Stromal cell of bone marrow (primary cell): ENCODE data around the gene EFNA3.

Source experiments
- DNase-seq: peaks from one replicate; pipeline ENCODE4 v3.0.0-alpha.2; 2012; ENCODE audit warnings: low read depth

The EFNA3 gene

DNA sequence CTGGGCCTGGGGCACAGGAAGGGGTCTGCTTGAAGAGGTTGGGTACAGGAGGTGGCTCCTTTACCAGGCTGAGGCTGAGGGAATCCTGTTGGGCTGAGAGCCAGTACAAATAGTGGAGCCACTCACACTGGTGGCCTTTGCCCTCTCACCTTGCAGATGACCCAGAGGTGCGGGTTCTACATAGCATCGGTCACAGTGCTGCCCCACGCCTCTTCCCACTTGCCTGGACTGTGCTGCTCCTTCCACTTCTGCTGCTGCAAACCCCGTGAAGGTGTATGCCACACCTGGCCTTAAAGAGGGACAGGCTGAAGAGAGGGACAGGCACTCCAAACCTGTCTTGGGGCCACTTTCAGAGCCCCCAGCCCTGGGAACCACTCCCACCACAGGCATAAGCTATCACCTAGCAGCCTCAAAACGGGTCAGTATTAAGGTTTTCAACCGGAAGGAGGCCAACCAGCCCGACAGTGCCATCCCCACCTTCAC is 55.2 kb downstream of the EFNA3 start:
- no peak for DNase-seq

DNA sequence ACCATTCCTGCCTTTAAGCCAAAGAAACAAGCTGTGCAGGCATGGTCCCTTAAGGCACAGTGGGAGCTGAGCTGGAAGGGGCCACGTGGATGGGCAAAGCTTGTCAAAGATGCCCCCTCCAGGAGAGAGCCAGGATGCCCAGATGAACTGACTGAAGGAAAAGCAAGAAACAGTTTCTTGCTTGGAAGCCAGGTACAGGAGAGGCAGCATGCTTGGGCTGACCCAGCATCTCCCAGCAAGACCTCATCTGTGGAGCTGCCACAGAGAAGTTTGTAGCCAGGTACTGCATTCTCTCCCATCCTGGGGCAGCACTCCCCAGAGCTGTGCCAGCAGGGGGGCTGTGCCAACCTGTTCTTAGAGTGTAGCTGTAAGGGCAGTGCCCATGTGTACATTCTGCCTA is 55.7 kb downstream of the EFNA3 start:
- no peak for DNase-seq

DNA sequence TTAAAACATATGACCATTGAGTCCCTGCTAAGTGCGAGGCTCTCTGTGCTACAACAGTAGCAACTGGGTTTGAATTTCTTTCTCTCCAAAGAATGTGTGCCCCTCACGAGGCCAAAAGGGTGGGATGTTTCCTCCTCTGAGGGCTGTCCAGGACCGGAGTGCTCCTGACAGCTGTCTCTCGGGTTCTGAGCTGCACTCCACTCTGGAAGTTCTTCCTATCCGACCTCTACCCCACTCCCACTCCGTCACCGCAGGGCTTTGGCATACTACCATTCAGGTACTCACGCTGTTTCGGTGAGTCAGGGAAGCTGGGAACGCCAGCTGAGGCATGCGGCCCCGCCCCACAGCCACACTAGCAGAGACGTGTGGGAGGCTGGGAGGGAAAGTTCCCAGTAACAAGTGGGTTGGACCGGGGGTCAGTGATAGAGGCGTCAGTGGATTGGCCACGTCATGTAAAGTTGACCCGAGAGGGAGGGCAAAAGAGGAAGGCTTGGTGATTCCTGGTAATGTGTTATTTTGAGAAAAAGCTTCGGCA is 56.3 kb downstream of the EFNA3 start:
- DNase-seq: peak; percentile 87

DNA sequence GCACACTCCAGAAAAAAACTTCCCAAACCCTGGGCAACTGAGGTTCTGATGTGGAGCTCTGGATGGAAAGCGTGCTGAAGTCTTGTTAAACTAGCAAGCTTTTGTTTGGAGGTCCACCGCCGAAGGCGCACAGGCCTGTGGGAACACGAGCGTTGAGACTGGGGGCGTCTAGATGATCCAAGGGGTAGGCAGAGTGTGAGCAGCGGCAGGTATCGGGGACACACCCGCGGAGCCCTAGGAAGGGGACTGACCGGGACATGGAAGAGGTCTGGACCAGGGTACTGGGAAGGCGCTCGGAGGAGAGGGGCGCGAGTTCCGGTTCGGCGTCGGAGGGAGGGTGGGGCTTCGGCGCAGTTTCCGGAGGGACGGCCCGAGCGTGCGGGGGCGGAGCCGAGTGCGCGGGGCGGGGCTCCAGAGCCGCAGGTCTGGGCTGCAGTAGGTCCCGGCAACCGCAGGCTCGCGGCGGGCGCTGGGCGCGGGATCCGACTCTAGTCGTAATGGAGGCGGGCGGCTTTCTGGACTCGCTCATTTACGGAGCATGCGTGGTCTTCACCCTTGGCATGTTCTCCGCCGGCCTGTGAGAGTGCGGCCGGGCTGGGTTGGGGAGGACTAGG is 56.9 kb downstream of the EFNA3 start, which contains the start of gene SLC50A1:
TSS of gene SLC50A1 (plus strand) at position 438 of the 614 bp plus-strand sequence. CDS start at position 498, 60 bp downstream.
- peak; percentile 81 for DNase-seq

DNA sequence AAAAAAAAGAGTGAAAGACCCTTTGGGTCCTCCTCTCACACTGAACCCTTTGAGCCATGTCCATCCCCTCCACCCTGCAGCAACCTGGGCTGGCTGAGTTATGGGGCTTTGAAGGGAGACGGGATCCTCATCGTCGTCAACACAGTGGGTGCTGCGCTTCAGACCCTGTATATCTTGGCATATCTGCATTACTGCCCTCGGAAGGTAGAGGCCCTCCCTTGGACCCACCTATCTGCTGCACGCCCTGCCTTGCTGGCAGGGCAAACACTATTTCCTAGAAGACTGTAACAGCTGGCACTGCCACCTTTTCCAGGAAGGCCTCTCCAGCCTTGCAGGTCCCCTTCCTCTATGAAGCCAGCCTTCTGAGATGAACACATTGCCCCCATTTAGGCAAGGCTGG is 58.1 kb downstream of the EFNA3 start:
- DNase-seq: no peak
